IMR-90 (cell line): ENCODE results near the gene MTCL3.

Experiments used
- ATAC-seq: fragments of 200-7000 bp; cut with Tn5 transposase; 2 replicates; pipeline ENCODE4 v1.9.1; 2020; ENCODE audit warnings: low read depth, mild to moderate bottlenecking, moderate library complexity
- BruUV-seq: library from RNA; stranded (reverse); fragments of 400-500 nt; replicated peaks from 2 replicates; lab custom pipeline; 2021; lab: Mats Ljungman, UMichigan
- CTCF ChIA-PET: fragments of 300-600 bp; formaldehyde crosslinking; extraction: SDS; loops from one replicate; lab custom pipeline; 2021; ENCODE audit warnings: antibody characterized with exemption; lab: Yijun Ruan, JAX
- POLR2A ChIA-PET: fragments of 300-600 bp; sonication (Branson Sonifier 250); formaldehyde crosslinking; loops from one replicate; lab custom pipeline; 2022; ENCODE audit warnings: antibody characterized with exemption; ENCODE audit not compliant: unreplicated experiment; lab: Charles Lee
- DNase-seq: peaks from one replicate; pipeline ENCODE4 v3.0.0; 2013
- H2AFZ ChIP-seq: replicated peaks from 2 replicates; pipeline ENCODE3; 2013; ENCODE audit warnings: low read length, mild to moderate bottlenecking; ENCODE audit not compliant: poor library complexity
- H2AK5ac ChIP-seq: 2 replicates; pipeline ENCODE4 v1.6.1; 2013; ENCODE audit warnings: low read depth, low read length, inconsistent platforms
- H2AK9ac ChIP-seq: replicated peaks from 2 replicates; pipeline ENCODE3; 2013; ENCODE audit warnings: mild to moderate bottlenecking, low read depth, low read length, moderate library complexity; ENCODE audit not compliant: poor library complexity
- H2BK120ac ChIP-seq: 2 replicates; pipeline ENCODE4 v1.6.1; 2013; ENCODE audit warnings: low read depth, low read length, inconsistent platforms
- H2BK15ac ChIP-seq: 3 replicates; pipeline ENCODE4 v1.6.1; 2013; ENCODE audit warnings: low read depth, low read length, inconsistent platforms
- H2BK20ac ChIP-seq: 2 replicates; pipeline ENCODE4 v1.6.1; 2013; ENCODE audit warnings: low read depth, mild to moderate bottlenecking, inconsistent platforms, low read length, moderate library complexity
- H2BK5ac ChIP-seq: 2 replicates; pipeline ENCODE4 v1.6.1; 2013; ENCODE audit warnings: mild to moderate bottlenecking, low read depth, low read length, inconsistent platforms; ENCODE audit not compliant: poor library complexity, severe bottlenecking
- H3K14ac ChIP-seq: replicated peaks from 2 replicates; pipeline ENCODE4 v1.6.1; 2013; ENCODE audit warnings: low read depth, low read length, inconsistent platforms
- H3K18ac ChIP-seq: 2 replicates; pipeline ENCODE4 v1.6.1; 2013; ENCODE audit warnings: low read depth, low read length, control low read depth
- H3K23ac ChIP-seq: 2 replicates; pipeline ENCODE4 v1.6.1; 2013; ENCODE audit warnings: low read depth, low read length, inconsistent platforms
- H3K27ac ChIP-seq: 2 replicates; pipeline ENCODE4 v1.5.1; 2013; ENCODE audit warnings: mild to moderate bottlenecking, control low read depth, low read length; ENCODE audit not compliant: insufficient read depth
- H3K27me3 ChIP-seq: 2 replicates; pipeline ENCODE4 v1.6.1; 2013; ENCODE audit warnings: low read length; ENCODE audit not compliant: control insufficient read depth, insufficient read depth
- H3K36me3 ChIP-seq: 2 replicates; pipeline ENCODE4 v1.6.1; 2013; ENCODE audit warnings: low read length, mixed read lengths; ENCODE audit not compliant: control insufficient read depth, insufficient read depth
- H3K4ac ChIP-seq: 2 replicates; pipeline ENCODE4 v1.6.1; 2013; ENCODE audit warnings: low read depth, low read length, inconsistent platforms
- H3K4me1 ChIP-seq: 2 replicates; pipeline ENCODE4 v1.6.1; 2013; ENCODE audit warnings: low read length, mixed read lengths; ENCODE audit not compliant: control insufficient read depth, insufficient read depth
- H3K4me2 ChIP-seq: 2 replicates; pipeline ENCODE4 v1.6.1; 2013; ENCODE audit warnings: low read depth, mild to moderate bottlenecking, control low read depth, low read length, moderate library complexity
- H3K4me3 ChIP-seq: 2 replicates; pipeline ENCODE4 v1.5.1; 2013; ENCODE audit warnings: low read depth, mild to moderate bottlenecking, control low read depth, low read length, moderate library complexity; ENCODE audit not compliant: insufficient read depth
- H3K56ac ChIP-seq: 2 replicates; pipeline ENCODE4 v1.6.1; 2013; ENCODE audit warnings: low read length, inconsistent platforms; ENCODE audit not compliant: insufficient read depth; ENCODE audit errors: extremely low read depth
- H3K79me1 ChIP-seq, 2 experiments: 2 replicates each; pipeline ENCODE4 v1.6.1; 2013; ENCODE audit warnings: low read length in 2 of 2, inconsistent platforms in 1 of 2, low read depth in 1 of 2
- H3K9ac ChIP-seq: 2 replicates; pipeline ENCODE4 v1.6.1; 2013; ENCODE audit warnings: low read depth, low read length, control low read depth
- H3K9me1 ChIP-seq: 2 replicates; pipeline ENCODE4 v1.6.1; 2013; ENCODE audit warnings: low read length, inconsistent platforms; ENCODE audit not compliant: insufficient read depth
- H3K9me3 ChIP-seq: 2 replicates; pipeline ENCODE4 v1.6.1; 2013; ENCODE audit warnings: low read length; ENCODE audit not compliant: control insufficient read depth, insufficient read depth
- H4K20me1 ChIP-seq: 2 replicates; pipeline ENCODE4 v1.6.1; 2013; ENCODE audit warnings: low read length, inconsistent platforms; ENCODE audit not compliant: insufficient read depth
- H4K5ac ChIP-seq: 2 replicates; pipeline ENCODE4 v1.6.1; 2013; ENCODE audit warnings: mild to moderate bottlenecking, low read depth, low read length, control low read depth
- H4K8ac ChIP-seq, 2 experiments: 2 replicates each; pipeline ENCODE4 v1.6.1; 2013; ENCODE audit warnings: low read depth in 2 of 2, low read length in 2 of 2, control low read depth in 1 of 2, inconsistent platforms in 1 of 2
- H4K91ac ChIP-seq: 2 replicates; pipeline ENCODE4 v1.6.1; 2013; ENCODE audit warnings: low read depth, low read length, inconsistent platforms; ENCODE audit not compliant: insufficient read depth
- BHLHE40 ChIP-seq: fragments of 150-350 bp; IDR thresholded peaks from 2 replicates; pipeline ENCODE4 v1.6.1; 2016; ENCODE audit warnings: mild to moderate bottlenecking, low read depth, low read length
- CEBPB ChIP-seq: IDR thresholded peaks from 2 replicates; pipeline ENCODE4 v1.6.1; 2012; ENCODE audit warnings: low read depth, low read length, improper control_type of control experiment
- CHD1 ChIP-seq: IDR thresholded peaks from 2 replicates; pipeline ENCODE4 v1.6.1; 2012; ENCODE audit warnings: low read depth, low read length, improper control_type of control experiment
- CTCF ChIP-seq: conservative IDR thresholded peaks from 2 replicates; pipeline ENCODE4 v1.5.1; 2012; ENCODE audit warnings: mild to moderate bottlenecking, low read depth, low read length, improper control_type of control experiment
- ELK1 ChIP-seq: fragments of 150-350 bp; IDR thresholded peaks from 2 replicates; pipeline ENCODE4 v1.6.1; 2016; ENCODE audit warnings: low read depth, mild to moderate bottlenecking, low read length, moderate library complexity, borderline replicate concordance
- FOS ChIP-seq: fragments of 150-350 bp; IDR thresholded peaks from 2 replicates; pipeline ENCODE4 v1.6.1; 2016; ENCODE audit warnings: low read depth, low read length
- MAFK ChIP-seq: IDR thresholded peaks from 2 replicates; pipeline ENCODE4 v1.6.1; 2012; ENCODE audit warnings: low read depth, low read length, improper control_type of control experiment
- MAZ ChIP-seq: IDR thresholded peaks from 2 replicates; pipeline ENCODE4 v1.6.1; 2012; ENCODE audit warnings: low read depth, mild to moderate bottlenecking, low read length, improper control_type of control experiment, moderate library complexity, borderline replicate concordance
- MXI1 ChIP-seq: IDR thresholded peaks from 2 replicates; pipeline ENCODE4 v1.6.1; 2012; ENCODE audit warnings: low read depth, mild to moderate bottlenecking, low read length, moderate library complexity, borderline replicate concordance
- NFE2L2 ChIP-seq: fragments of 150-350 bp; IDR thresholded peaks from 2 replicates; pipeline ENCODE4 v1.6.1; 2016; ENCODE audit warnings: low read depth, mild to moderate bottlenecking, low read length
- POLR2A ChIP-seq: IDR thresholded peaks from 2 replicates; pipeline ENCODE4 v1.6.1; 2012; ENCODE audit warnings: mild to moderate bottlenecking, low read depth, low read length
- RAD21 ChIP-seq: IDR thresholded peaks from 2 replicates; pipeline ENCODE4 v1.6.1; 2012; ENCODE audit warnings: low read length, improper control_type of control experiment
- RCOR1 ChIP-seq: IDR thresholded peaks from 2 replicates; pipeline ENCODE4 v1.6.1; 2012; ENCODE audit warnings: mild to moderate bottlenecking, low read length, improper control_type of control experiment; ENCODE audit not compliant: insufficient replicate concordance
- SMC3 ChIP-seq: fragments of 150-350 bp; IDR thresholded peaks from 2 replicates; pipeline ENCODE4 v1.6.1; 2016; ENCODE audit warnings: low read depth, mild to moderate bottlenecking, antibody characterized with exemption, low read length, moderate library complexity
- USF2 ChIP-seq: fragments of 150-350 bp; IDR thresholded peaks from 2 replicates; pipeline ENCODE4 v1.6.1; 2017; ENCODE audit warnings: mild to moderate bottlenecking, antibody characterized with exemption, low read length, low read depth
- WGBS, 2 experiments: methylation state at CpG; one replicate each; pipeline versions ENCODE4 v1.1.5 to v1.1.7; 2013; ENCODE audit warnings: missing lambda C conversion rate in 2 of 2; ENCODE audit not compliant: insufficient read length in 1 of 2; ENCODE audit errors: extremely low coverage in 2 of 2; 5-methylcytosine and 5-hydroxymethylcytosine counted together
- dilution Hi-C: fragments of 300-500 bp; cut with HindIII; formaldehyde crosslinking; loops from one replicate; pipeline ENCODE4 v1.14.3; 2018; ENCODE audit warnings: low sequenced_read_pairs; ENCODE audit not compliant: unreplicated experiment
- in situ Hi-C: fragments of 300-500 bp; cut with MboI; formaldehyde crosslinking; loops from 3 replicates; pipeline ENCODE4 v1.14.3; 2019; ENCODE audit warnings: low sequenced_read_pairs, inconsistent platforms, mixed read lengths
- intact Hi-C: fragments of 100-400 bp; cut with micrococcal nuclease; formaldehyde crosslinking; loops from 2 replicates; pipeline ENCODE4 v1.10.0; 2022

Gene MTCL3

GRCh38 chr6:127464161-127464880 lies 54.8 kb downstream of the MTCL3 start:
- Histone ChIP-seq H3K14ac (no peak overlapping the region), H3K36me3 (no peaks in the 10 kb centered on the region), H3K4me3 (no peak overlapping the region), H2AK5ac (no peak overlapping the region), H2BK120ac (no peak overlapping the region), H2AFZ (no peak overlapping the region), H3K56ac (no peak overlapping the region), H3K9me1 (peaks cover 3% of the 10 kb centered on the region; the same call in 1 of the 2 replicates), H4K20me1 (peaks cover 3% of the 10 kb centered on the region; the same call in 1 of the 2 replicates), H2BK5ac (peak overlapping the region; percentile 11), H3K4me2 (peak overlapping the region; percentile 58; the same call in 1 of the 2 replicates), H2BK15ac (no peak overlapping the region), H3K9me3 (no peaks in the 10 kb centered on the region), H2AK9ac (no peak overlapping the region), H3K27ac (no peak overlapping the region), H3K27me3 (no peaks in the 10 kb centered on the region), H3K23ac (no peak overlapping the region), H2BK20ac (no peak overlapping the region), H4K5ac (no peak overlapping the region), H4K91ac (no peak overlapping the region), H3K18ac (no peak overlapping the region), H4K8ac (no peak overlapping the region), H3K4me1 (peaks cover 4% of the 10 kb centered on the region; the same call in 1 of the 2 replicates), H3K4ac (no peak overlapping the region), H3K9ac (no peak overlapping the region), H3K79me1 (no peaks in the 10 kb centered on the region)
- DNase-seq = peak; percentile 85
- peak; percentile 88 for ATAC-seq
- no TSS peak for BruUV-seq
- no CpG with 5 or more reads among the region's 6 CpGs for WGBS, 2 experiments
- dilution Hi-C loops (no loop called here), in situ Hi-C loops (loop anchor here (10.0 kb wide), 1 partner anchor 160 kb away; no protein-coding TSS in a partner anchor), intact Hi-C loops (loop anchor here (1.0 to 2.0 kb wide), 3 partner anchors 52 to 164 kb away; no protein-coding TSS in a partner anchor)
- CTCF ChIA-PET = interaction anchor here (0.8 to 1.1 kb wide), 5 partner anchors 19 to 174 kb away, joined by 3 to 9 read pairs (median 4); no protein-coding TSS in a partner anchor
- POLR2A ChIA-PET = no interaction called here
- TF ChIP-seq SMC3 (no peak), RAD21 (no peak), NFE2L2 (no peak), FOS (no peak), ELK1 (no peak), MAZ (no peak), CEBPB (no peak), POLR2A (no peak), MAFK (no peak), RCOR1 (no peak), CTCF (no peak), USF2 (no peak), MXI1 (no peak), CHD1 (no peak), BHLHE40 (no peak)
